IPS DF 4.7 (cell line): ENCODE results near the gene KMT2E.

Experiments used
- DNase-seq: peaks from one replicate; pipeline ENCODE4 v3.0.0-alpha.2; 2013; ENCODE audit warnings: low spot score; ENCODE audit errors: extremely low read depth

The KMT2E gene

GRCh38 chr7:105009667-105010503 lies 4.1 kb upstream of the KMT2E start:
- no peak for DNase-seq

GRCh38 chr7:105010504-105011130 lies 3.4 kb upstream of the KMT2E start:
- no peak for DNase-seq

- DNase-seq, result no peak
These were observed 2.7 kb upstream of the KMT2E start for GRCh38 chr7:105011141-105011830.

DNA sequence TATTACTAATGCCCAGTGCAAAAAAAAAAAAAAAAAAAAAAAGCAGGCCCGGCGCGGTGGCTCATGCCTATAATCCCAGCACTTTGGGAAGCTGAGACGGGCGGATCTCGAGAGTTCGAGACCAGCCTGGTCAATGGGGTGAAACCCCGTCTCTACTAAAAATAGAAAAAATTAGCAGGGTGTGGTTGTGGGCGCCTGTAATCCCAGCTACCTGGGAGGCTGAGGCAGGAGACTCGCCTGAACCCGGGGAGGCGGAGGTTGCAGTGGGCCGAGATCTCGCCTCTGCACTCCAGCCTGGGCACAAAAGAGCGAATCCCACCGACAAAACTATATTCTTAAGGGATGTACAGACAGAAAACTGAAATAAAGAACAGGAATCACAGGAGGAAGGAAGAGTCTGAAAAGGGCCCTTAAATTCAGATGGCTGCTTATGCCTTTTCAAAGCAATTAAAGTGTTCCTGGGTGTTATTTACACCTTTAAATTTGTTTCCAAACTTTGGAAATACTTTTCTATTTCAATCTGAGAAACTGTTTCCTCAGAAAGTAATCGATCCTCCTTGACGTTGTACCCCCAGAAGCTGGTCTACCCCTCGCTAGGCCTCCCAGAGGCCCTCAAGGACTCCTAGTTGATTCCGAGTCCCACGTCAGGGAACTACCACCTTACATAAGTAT lies 2.0 kb upstream of the KMT2E start:
- DNase-seq, result no peak

DNA sequence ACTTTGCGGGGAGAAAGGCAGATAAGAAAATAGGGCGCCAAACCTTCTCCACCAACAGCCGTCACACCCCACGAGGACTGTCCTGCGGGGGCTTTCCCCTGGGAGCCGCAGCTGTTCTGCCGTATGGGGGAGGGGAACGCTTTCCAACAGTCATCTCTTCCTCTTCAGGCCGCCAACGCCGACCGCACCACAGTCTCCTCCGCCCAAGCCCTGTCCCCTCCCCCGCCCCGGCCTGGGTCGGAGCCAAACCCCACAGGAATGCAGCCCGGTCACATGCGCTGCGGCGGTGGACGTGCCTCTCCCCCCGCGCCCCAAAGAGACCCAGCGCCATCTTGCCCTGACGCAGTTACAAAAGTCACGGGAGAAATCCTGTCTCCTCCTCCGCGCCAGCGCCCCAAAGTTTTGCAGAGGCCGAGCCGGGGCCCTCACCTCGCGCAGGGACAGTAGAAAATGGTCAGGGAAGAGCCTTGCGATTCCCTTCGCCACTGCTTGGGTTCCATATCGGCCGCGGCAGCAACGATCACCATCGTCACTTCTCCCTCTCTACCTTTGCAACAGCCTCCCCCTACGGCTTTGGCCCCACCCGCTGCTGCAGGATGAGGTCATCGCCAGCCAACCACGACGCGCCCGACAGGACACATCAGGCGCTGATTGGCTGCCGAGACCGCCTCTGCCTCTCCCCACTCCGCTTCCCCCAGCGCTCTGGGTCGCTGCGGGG lies 1.3 kb upstream of the KMT2E start:
- DNase-seq, result peak; percentile 74

DNA sequence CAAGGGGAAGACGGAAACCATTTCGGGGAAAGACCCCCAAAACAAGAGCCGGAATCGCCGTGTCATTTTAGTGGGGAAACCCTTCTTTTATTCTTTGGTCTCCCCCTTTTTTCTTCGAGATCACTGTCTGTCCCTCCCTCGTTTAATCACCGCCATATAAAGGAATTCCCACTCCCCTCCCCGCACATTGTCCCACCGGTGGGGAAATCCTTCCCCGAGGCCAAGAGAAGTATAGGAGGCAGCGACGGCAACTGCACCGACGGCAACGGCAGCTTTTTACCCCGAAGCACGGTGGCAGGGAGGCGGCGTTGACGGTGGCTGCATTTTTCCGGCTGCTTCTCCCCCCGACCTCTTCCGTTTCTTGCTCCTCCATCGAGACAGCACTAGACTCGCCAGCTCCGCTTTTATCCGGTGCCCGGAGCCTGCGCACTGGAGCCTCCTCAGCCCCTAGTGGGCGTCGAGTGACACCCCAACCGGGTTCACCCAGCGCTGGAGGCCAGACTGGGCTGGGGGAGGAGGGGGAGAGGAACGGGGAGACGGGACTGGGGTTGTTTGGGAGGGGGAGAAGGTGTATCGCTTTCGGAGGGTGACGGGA lies 687 bp upstream of the KMT2E start:
- peak; percentile 38 for DNase-seq

DNA sequence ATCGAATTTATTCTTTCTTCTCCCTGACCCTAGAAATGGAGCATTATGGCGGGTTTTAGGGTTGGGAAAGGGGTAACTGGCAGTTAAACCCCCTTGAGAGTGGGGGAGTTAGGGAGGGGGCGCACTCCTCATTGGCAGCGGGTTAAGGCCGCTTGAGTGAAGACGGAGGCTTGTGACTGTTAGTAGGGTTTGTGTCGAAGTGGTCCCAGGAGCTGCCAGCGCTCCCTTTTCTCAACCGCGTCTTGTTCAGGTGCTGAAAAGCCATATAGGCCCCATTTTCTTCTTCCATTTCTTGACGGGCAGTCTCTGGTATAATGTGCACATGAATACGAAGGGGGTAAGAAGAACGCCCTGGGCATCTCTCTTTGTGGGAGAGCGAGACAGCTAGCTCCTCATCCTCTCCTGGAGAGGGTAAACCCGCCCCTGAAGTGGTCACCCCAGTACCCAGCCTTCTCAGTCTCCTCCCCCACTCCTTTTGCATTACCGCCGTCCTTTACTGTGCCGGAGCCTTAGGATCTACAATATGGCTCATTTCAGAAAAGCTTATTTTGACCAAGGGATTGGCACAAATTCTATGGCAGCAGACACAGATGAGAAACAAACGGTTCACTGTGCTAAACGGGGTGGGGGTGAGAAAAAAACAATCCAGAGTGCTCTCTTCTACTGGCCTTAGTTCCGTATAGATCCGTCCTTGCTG lies 836 bp downstream of the KMT2E start:
- DNase-seq, result no peak

DNA sequence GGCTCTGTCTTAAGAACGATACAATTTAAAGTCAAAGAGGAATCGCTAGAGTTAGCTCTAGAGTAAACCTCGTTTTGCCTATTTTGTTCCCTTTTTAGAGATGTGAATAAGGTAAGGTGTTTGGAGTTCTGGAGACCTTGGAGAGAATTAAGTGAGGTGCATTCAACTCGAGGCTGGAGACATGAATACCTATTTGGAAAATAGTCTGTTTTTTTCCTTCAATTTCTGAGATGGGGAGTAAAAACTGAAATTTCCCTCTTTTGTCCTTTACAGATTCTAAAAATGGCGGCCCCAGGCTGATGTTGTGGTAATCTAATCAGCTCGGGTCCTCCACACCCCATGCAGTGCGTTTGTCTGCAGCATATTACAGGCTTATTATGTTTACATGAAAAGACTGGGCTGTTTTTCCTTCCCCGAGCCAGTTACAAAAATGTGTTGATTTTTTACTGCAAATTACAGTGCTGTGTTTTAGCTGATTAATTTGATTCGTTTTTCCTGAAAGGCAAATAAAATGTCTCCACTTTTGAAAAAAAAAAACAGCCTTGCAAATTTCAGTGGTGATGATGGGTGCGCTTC lies 1.5 kb downstream of the KMT2E start:
- no peak for DNase-seq

GRCh38 chr7:105016068-105016708 lies 2.2 kb downstream of the KMT2E start:
- DNase-seq, result no peak

- no peak for DNase-seq
These were observed 3.0 kb downstream of the KMT2E start for GRCh38 chr7:105016709-105017656.

DNA sequence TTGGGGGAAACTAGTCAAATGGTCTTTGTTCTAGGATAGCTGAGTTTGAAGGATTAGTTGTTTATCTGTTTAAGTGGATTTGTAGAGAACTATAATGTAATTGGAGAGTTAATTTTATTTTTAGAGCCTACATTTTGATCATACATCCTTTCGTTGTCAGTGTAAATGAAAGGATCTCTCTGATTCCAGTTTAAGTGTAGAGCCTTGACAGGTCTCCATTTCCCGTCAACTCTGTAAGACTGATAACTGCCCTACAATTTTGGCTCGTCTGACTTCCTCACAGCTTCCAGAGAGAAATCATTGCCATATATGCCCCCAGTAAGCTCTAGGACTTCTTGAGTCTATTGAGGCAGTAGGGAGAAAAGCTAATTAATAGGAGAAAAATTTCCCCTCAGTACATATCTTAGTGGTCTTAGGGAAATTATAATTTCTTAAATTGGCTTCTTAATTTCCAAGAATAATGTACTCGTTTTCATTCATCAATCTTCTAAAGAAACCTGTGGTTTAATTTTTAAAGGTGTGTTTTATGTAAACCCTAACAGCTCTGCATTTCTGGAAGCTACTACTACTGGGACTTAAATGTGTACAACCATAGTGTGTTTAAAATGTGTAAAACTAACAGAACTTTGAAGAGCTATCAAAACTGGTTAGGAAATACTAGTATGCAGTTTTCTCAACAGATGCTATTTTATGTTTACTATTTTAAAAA lies 3.8 kb downstream of the KMT2E start:
- no peak for DNase-seq

- no peak for DNase-seq
These were observed 5.3 kb downstream of the KMT2E start for GRCh38 chr7:105019269-105019668.

GRCh38 chr7:105020926-105021325 lies 6.9 kb downstream of the KMT2E start:
- no peak for DNase-seq

GRCh38 chr7:105021352-105021751 lies 7.3 kb downstream of the KMT2E start:
- DNase-seq, result no peak

GRCh38 chr7:105021967-105022366 lies 8.0 kb downstream of the KMT2E start:
- DNase-seq, result no peak

- DNase-seq, result no peak
These were observed 8.5 kb downstream of the KMT2E start for GRCh38 chr7:105022458-105022857.

DNA sequence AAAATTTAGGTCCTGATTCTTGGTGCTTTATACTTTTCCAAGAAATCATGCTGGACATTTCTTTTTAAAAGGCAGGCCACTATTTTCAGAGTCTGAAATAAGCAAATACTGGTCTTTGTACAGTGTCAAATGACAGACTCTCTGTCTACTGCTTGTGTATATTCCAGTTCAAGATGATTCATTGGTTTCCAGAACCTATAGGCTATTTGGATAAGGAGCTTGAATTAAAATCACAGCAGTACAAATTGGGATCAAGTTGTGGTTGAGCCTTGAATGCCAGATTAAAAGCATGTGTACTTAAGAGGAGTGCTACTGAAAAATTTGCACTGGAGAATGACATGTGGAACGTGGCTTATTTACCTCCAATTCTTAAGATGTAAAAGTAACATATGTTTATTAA lies 10.7 kb downstream of the KMT2E start:
- DNase-seq, result no peak

- DNase-seq, result no peak
These were observed 12.7 kb downstream of the KMT2E start for GRCh38 chr7:105026750-105027149.
